Kidney (tissue), 14 donors: ENCODE data around the gene PIGM. TPM values are rescaled to one million over a fixed set of nuclear protein-coding genes. Genes with fewer than 3 reads are reported as not detected.

Source experiments
- DNase-seq, 5 donors: peaks; one replicate each; pipeline ENCODE4 v3.0.0-alpha.2; 2013 to 2020
- FAIRE-seq: peaks from 2 replicates; lab custom pipeline; 2012; peaks lifted over from hg19 to GRCh38; lab: Jason Lieb, UNC
- H3K27ac ChIP-seq, 2 donors: one replicate each; pipeline ENCODE4 v1.7.0; 2013; ENCODE audit warnings: low read depth in 2 of 2, low read length in 2 of 2, inconsistent platforms in 1 of 2
- H3K27me3 ChIP-seq: one replicate; pipeline ENCODE4 v1.7.1; 2013; ENCODE audit warnings: low read length, inconsistent platforms; ENCODE audit not compliant: control insufficient read depth, insufficient read depth
- H3K36me3 ChIP-seq, 3 donors: one replicate each; pipeline versions ENCODE4 v1.7.0 to v1.7.1; 2013; ENCODE audit warnings: low read length in 3 of 3, control low read depth in 1 of 3, inconsistent platforms in 1 of 3; ENCODE audit not compliant: insufficient read depth in 3 of 3, control insufficient read depth in 2 of 3
- H3K4me1 ChIP-seq, 3 donors: one replicate each; pipeline versions ENCODE4 v1.7.0 to v1.7.1; 2013; ENCODE audit warnings: low read length in 3 of 3, inconsistent platforms in 1 of 3, low read depth in 1 of 3; ENCODE audit not compliant: control insufficient read depth in 2 of 3, insufficient read depth in 2 of 3
- H3K4me3 ChIP-seq, 3 donors: one replicate each; pipeline versions ENCODE4 v1.7.0 to v1.8.1; 2013; ENCODE audit warnings: low read length in 3 of 3, control low read depth in 1 of 3, inconsistent platforms in 1 of 3
- H3K9ac ChIP-seq, 3 donors: one replicate each; pipeline versions ENCODE4 v1.7.0 to v1.7.1; 2013; ENCODE audit warnings: low read length in 3 of 3, control low read depth in 1 of 3, inconsistent platforms in 1 of 3
- H3K9me3 ChIP-seq, 3 donors: one replicate each; pipeline versions ENCODE4 v1.7.0 to v1.7.1; 2013; ENCODE audit warnings: low read length in 3 of 3, control low read depth in 1 of 3, inconsistent platforms in 1 of 3; ENCODE audit not compliant: control insufficient read depth in 2 of 3, insufficient read depth in 1 of 3
- intact Hi-C: fragments of 100-400 bp; cut with DNase I; formaldehyde crosslinking; loops from one replicate; pipeline ENCODE4 v1.11.1; 2022
- polyA plus RNA-seq: library from polyadenylated mRNA; stranded (reverse); fragments of 350-450 nt; fragmentation: Illumina TruSeq; extraction: RNeasy Lipid Tissue Mini Kit (QIAGEN cat#74804); gene quantifications from one replicate; pipeline ENCODE4 v1.2.3, GENCODE V29; 2014; ENCODE audit warnings: low read depth, low replicate concordance; ENCODE audit not compliant: insufficient read depth
- total RNA-seq: library from RNA; stranded (reverse); fragmentation: NEBNext Ultra II Directional; extraction: Animal tissue kit (Norgen Biotek cat#: 25700); gene quantifications from one replicate; pipeline ENCODE4 v1.2.1, GENCODE V29; 2021
- TF ChIP-seq, protein P1 (sequence below): IDR thresholded peaks from 3 replicates; pipeline ENCODE4 v1.5.1; 2012; ENCODE audit warnings: mild to moderate bottlenecking, moderate library complexity, borderline replicate concordance; ENCODE audit not compliant: insufficient read depth; ENCODE audit errors: extremely low read depth
- donor health status: control.
- donor health status: control.
- donor health status: control.
- donor health status: control.
- donor health status: control.
- donor health status: DM: yes; HTN: yes; CAD: no.
- donor health status: Normal renal cell carcinoma (clear cell type).

The PIGM gene
- total and polyA plus RNA-seq, 2 donors from 2014 or later = 3.3 to 8.5 TPM

DNA sequence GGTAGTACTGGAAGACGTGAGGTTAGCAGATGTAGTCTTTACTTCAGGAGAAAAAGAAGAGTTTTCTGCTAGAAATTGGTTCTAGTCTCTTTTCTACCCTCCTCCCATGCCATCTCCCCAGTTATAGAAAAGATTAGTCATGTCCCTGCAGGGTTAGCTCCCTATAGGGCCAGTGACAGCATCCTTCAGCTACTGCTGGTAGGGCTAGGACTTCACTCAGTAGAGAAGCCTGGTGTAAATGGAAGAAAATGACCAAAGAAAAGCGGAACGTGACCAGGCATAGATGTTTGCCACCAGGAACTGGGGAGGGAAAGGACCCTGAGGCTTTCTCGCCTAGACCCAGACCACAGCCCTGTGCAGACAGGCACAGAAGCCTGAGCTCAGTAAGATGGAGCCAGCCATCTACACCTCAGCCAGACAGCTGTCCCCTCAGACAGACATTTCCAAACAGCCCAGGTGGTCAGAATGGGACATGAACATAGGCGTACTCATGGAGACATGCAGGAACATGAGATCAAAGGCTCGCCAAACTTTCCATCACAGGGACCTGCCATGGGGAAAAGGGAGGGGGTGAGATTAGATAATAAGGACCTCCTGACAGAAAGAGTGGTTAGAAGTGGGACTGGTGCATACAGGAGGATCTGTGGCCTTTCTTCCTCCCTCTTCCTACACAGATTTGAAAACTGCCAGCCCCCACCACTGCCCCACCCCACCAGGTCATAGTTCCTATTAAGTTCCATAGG lies 54.3 kb downstream of the PIGM start:
- intact Hi-C loops = no loop called here
- Histone ChIP-seq H3K4me1 (no peaks in the 10 kb centered on the region), H3K27ac (no peak overlapping the region), H3K27me3 (no peaks in the 10 kb centered on the region), H3K9me3 (no peaks in the 10 kb centered on the region), H3K9ac (no peak overlapping the region), H3K36me3 (no peaks in the 10 kb centered on the region), H3K4me3 (no peak overlapping the region)
- FAIRE-seq = no peak
- DNase-seq = no peak
- TF ChIP-seq, protein P1, sequence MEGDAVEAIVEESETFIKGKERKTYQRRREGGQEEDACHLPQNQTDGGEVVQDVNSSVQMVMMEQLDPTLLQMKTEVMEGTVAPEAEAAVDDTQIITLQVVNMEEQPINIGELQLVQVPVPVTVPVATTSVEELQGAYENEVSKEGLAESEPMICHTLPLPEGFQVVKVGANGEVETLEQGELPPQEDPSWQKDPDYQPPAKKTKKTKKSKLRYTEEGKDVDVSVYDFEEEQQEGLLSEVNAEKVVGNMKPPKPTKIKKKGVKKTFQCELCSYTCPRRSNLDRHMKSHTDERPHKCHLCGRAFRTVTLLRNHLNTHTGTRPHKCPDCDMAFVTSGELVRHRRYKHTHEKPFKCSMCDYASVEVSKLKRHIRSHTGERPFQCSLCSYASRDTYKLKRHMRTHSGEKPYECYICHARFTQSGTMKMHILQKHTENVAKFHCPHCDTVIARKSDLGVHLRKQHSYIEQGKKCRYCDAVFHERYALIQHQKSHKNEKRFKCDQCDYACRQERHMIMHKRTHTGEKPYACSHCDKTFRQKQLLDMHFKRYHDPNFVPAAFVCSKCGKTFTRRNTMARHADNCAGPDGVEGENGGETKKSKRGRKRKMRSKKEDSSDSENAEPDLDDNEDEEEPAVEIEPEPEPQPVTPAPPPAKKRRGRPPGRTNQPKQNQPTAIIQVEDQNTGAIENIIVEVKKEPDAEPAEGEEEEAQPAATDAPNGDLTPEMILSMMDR = no peak

Other genes with a start within 250 kb of the PIGM start
- 1.4 TPM for gene FCRL6, start 229.6 kb downstream of the PIGM start, total RNA-seq
- 0.45 TPM for gene FCRL6, start 229.6 kb downstream of the PIGM start, polyA plus RNA-seq
- gene SLAMF8, start 205.1 kb downstream of the PIGM start, total RNA-seq = 12.0 TPM
- gene SLAMF8, start 205.1 kb downstream of the PIGM start, polyA plus RNA-seq = 1.8 TPM
- gene VSIG8, start 169.3 kb downstream of the PIGM start, total RNA-seq = not detected
- 8.1 TPM for gene VSIG8, start 169.3 kb downstream of the PIGM start, polyA plus RNA-seq
- gene CFAP45, start 131.8 kb downstream of the PIGM start, total RNA-seq = 1.0 TPM
- gene CFAP45, start 131.8 kb downstream of the PIGM start, polyA plus RNA-seq = 14.2 TPM
- 358 TPM for gene TAGLN2, start 106.5 kb downstream of the PIGM start, total RNA-seq
- 223 TPM for gene TAGLN2, start 106.5 kb downstream of the PIGM start, polyA plus RNA-seq
- 0.88 TPM for gene IGSF9, start 86.4 kb downstream of the PIGM start, total RNA-seq
- gene IGSF9, start 86.4 kb downstream of the PIGM start, polyA plus RNA-seq = 1.3 TPM
- not detected for gene SLAMF9, start 77.8 kb downstream of the PIGM start, total RNA-seq
- not detected for gene SLAMF9, start 77.8 kb downstream of the PIGM start, polyA plus RNA-seq
- 4.9 TPM for gene KCNJ10, start 38.2 kb upstream of the PIGM start, total RNA-seq
- 57.6 TPM for gene KCNJ10, start 38.2 kb upstream of the PIGM start, polyA plus RNA-seq
- not detected for gene KCNJ9, start 49.5 kb upstream of the PIGM start, total RNA-seq
- 0.09 TPM for gene KCNJ9, start 49.5 kb upstream of the PIGM start, polyA plus RNA-seq
- gene IGSF8, start 66.6 kb upstream of the PIGM start, total RNA-seq = 40.9 TPM
- 47.0 TPM for gene IGSF8, start 66.6 kb upstream of the PIGM start, polyA plus RNA-seq
- gene ATP1A2, start 83.8 kb upstream of the PIGM start, total RNA-seq = 4.1 TPM
- 5.5 TPM for gene ATP1A2, start 83.8 kb upstream of the PIGM start, polyA plus RNA-seq
- gene ATP1A4, start 119.6 kb upstream of the PIGM start, total RNA-seq = 0.19 TPM
- not detected for gene ATP1A4, start 119.6 kb upstream of the PIGM start, polyA plus RNA-seq
- gene CASQ1, start 158.6 kb upstream of the PIGM start, total RNA-seq = 0.57 TPM
- not detected for gene CASQ1, start 158.6 kb upstream of the PIGM start, polyA plus RNA-seq
- 112 TPM for gene PEA15, start 173.4 kb upstream of the PIGM start, total RNA-seq
- 143 TPM for gene PEA15, start 173.4 kb upstream of the PIGM start, polyA plus RNA-seq
- 136 TPM for gene DCAF8, start 230.6 kb upstream of the PIGM start, total RNA-seq
- gene DCAF8, start 230.6 kb upstream of the PIGM start, polyA plus RNA-seq = 69.6 TPM